ENCODE results near the gene HTR4.

DNA sequence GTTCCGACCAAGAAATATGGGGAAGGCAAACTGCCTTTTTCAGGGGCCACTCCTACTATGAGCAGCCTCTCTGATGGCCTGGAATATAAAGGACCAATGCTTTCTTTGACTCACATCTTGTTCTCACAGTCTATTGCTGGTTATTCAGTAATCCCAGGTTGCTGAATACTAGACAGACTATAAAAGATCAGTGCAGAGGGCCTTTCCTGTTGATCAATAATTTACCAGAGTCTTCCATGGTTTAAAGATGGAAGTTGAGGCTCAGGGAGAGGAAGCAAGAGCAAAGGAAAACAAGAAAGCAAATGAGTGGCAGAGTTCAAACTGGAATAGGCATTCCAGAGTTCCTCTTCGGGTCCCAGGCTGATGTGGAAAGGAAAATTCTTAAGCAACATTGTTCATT is 207.7 kb downstream of the HTR4 start:
- TF ChIP-seq, protein P1, sequence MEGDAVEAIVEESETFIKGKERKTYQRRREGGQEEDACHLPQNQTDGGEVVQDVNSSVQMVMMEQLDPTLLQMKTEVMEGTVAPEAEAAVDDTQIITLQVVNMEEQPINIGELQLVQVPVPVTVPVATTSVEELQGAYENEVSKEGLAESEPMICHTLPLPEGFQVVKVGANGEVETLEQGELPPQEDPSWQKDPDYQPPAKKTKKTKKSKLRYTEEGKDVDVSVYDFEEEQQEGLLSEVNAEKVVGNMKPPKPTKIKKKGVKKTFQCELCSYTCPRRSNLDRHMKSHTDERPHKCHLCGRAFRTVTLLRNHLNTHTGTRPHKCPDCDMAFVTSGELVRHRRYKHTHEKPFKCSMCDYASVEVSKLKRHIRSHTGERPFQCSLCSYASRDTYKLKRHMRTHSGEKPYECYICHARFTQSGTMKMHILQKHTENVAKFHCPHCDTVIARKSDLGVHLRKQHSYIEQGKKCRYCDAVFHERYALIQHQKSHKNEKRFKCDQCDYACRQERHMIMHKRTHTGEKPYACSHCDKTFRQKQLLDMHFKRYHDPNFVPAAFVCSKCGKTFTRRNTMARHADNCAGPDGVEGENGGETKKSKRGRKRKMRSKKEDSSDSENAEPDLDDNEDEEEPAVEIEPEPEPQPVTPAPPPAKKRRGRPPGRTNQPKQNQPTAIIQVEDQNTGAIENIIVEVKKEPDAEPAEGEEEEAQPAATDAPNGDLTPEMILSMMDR (IDR thresholded peaks at IDR 0.05) = no peak
- TF ChIP-seq POLR2A (IDR thresholded peaks at IDR 0.05) = no peak

All from lower leg skin (tissue), 3 donors.